Measurements from ENCODE around the gene CMTM5.
"Not testable (repeated sequence)": the region's sequence is repeated elsewhere in the genome, so short reads cannot be mapped to it uniquely, and the experiment has no call there.

CMTM5 gene

DNA sequence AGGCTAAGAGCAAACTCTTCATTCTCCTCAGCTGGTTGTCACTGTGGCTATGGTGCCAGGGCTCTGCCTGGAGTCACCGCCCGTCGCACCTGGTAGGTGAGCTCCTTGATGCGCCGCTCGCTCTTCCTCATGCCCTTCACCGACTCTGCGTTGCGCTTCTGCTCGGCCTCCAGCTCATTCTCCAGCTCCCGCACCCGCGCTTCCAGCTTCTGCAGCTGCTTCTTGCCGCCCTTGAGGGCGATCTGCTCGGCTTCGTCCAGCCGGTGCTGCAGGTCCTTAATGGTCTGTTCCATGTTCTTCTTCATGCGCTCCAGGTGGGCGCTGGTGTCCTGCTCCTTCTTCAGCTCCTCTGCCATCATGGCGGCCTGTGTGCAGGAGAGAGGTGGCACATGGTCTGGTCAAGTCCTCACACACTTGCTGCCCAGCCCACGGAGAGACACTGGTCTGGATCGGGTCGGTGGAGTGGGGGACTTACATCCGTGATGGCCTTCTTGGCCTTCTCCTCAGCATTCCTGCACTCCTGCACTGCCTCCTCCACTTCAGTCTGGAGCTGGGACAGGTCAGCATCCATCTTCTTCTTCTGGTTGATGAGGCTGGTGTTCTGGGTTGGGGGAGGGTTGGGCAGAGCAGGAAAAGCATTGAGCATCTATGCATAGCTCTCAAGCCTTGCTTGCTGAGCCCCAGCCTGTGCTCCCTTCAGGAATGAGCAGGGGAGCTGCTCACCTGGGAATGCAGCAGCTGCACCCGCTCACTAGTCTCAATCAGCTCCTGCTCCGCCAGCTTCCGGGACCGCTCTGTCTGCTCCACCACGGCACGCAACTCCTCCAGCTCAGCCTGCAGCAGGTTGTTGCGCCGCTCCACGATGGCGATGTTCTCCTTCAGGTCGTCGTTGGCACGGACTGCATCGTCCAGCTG is 38.3 kb downstream of the CMTM5 start:
- DNase-seq (ENCODE audit: low spot score) = no peak

- DNase-seq (ENCODE audit: low spot score) = no peak
Observed at GRCh38 chr14:23415821-23416778, 39.3 kb downstream of the CMTM5 start.

DNA sequence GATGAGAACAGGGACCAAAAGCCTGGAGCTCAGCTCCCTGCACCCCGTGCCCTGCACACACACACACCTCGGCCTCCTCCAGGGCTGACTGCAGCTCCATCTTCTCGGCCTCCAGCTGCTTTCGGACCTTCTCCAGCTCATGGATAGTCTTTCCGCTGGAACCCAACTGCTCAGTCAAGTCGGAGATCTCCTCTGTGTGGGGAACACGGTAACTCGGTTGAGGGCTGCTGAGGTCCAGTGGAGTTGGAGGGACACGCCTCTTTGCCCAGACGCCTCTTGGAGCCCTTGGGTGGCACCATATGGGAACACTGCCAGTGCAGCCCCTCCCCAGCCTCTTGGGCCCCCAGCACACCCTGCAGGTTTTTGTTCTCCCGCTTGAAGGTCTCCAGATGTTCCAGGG is 40.0 kb downstream of the CMTM5 start:
- DNase-seq (ENCODE audit: low spot score) = no peak

DNA sequence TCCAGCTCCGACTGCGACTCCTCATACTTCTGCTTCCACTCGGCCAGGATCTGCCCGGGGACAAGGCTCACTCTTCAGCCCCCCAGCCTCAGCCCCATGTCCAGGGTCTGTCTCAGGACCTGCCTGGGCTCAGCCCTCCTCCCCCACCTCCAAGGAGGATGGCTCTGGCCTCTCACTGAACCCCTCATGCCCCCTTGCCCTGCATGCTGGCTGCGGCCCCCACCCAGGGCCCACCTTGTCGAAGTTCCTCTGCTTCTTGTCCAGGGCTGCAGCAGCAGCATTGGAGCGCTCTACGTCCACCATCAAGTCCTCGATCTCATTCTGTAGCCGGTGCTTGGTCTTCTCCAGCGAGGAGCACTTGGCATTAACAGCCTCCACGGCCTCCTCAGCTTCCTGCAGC is 40.4 kb downstream of the CMTM5 start:
- not testable (repeated sequence) for DNase-seq (ENCODE audit: low spot score)

DNA sequence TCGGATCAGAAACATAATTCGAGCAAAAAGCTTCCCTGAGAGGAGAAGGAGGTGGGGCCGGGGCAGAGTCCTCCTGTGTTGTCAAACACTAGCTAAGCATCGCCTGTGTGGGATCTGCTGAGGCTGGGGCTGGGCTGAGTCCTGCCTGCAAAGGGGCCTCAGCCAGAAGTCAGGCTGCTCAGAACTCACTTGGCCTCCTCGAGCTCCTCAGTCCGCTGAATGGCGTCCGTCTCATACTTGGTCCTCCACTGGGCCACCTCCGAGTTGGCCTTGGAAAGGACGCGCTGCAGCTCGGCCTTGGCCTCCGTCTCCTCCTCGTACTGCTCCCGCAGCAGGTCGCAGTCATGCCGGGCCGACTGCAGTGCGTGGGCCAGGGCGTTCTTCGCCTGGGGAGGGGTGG is 41.2 kb downstream of the CMTM5 start:
- no peak for DNase-seq (ENCODE audit: low spot score)

DNA sequence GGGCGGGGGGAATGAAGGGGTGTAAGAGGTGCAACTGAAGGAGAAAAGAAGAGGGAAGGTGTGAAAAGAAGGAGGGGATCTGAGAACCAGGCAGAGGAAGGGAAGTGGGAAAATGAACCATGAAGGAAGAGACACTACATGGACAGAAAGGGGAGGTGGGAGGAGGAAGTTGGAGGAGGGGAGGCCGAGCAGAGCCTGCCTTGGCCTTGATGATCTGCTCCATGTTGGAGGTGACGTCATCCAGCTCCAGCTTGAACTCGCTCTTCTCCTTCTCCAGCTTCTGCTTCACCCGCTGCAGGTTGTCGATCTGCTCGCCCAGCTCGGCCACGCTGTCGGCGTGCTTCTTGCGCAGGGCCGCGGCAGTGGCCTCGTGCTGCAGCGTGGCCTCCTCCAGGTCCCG is 42.8 kb downstream of the CMTM5 start:
- not testable (repeated sequence) for DNase-seq (ENCODE audit: low spot score)

DNA sequence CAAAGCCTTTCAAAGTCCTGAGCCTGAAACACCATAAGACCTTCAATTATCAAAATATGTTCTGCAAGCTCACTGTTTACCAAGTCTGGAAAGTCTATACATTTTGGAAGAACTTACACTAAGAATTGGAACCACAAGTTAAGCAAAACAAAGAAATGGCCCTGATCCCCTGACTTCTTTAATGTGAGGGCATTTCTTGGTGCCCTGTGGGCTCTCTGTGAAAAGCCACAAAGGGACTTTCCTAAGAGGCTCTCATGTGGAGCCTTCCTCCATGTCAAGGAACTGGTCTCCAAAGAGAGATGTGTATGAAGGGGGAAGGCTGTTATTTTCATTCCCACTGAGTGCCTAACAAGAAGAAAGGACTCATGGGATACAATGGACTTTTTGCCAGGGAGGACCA is 44.7 kb downstream of the CMTM5 start:
- no peak for DNase-seq (ENCODE audit: low spot score)

GRCh38 chr14:23423657-23424056 is 46.8 kb downstream of the CMTM5 start:
- DNase-seq (ENCODE audit: low spot score) = no peak

DNA sequence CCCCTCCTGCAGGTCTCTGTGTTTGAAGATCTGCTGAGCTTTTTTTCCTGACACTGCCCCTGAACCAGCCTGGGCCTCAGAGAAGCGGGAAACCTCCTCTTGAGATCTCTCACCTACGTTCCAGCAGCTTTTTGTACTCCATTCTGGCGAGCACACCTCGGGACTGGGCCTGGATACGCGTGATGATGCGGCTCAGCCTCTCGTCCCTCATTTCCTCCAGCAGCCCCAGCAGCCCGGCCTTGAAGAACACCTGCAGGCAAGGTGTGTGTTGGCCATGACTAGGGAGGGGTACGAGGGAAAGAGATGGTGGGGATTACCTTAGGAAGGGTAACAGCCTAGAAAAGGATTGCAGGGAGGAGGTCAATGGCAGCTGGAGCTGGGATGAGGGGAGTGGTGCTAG is 48.3 kb downstream of the CMTM5 start:
- no peak for DNase-seq (ENCODE audit: low spot score)

- not testable (repeated sequence) for DNase-seq (ENCODE audit: low spot score)
Observed at GRCh38 chr14:23425798-23426197, 49.0 kb downstream of the CMTM5 start.

DNA sequence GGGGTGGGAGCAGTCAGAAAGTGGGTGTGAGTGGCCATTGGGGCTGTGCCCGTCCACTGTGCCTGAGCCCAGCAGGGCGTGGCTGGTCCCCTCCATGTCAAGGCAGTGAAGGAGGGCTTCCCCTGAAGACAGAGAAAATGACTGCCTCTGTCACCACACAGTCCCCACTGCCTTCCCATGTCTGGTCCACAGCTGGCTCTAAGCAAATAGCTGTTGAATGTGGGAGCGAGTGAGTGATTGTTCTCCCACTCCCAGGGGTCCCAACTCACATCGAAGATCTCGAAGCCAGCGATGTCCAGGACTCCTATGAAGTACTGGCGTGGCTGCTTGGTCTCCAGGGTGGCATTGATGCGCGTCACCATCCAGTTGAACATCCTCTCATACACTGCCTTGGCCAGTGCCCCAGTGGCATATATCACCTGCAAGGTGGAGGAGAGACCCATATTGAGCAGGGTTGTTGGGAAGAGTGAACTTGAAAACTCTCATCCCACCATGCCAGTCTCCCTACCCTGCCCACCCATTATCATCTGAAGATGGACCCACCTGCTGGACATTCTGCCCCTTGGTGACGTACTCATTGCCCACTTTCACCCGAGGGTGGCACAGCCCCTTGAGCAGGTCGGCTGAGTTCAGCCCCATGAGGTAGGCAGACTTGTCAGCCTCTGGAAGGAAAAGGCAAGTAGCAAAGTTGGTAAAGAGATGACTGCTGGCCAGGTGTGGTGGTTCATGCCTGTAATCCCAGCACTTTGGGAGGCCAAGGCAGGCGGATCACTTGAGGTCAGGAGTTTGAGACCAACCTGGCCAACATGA is 52.0 kb downstream of the CMTM5 start:
- no peak for DNase-seq (ENCODE audit: low spot score)
